IPS DF 6.9 (cell line): Measurements from ENCODE around the gene TMC4.
A peak's percentile ranks its signal among the peaks of the same experiment; 100 is the strongest.
"Not testable (repeated sequence)": the region's sequence is repeated elsewhere in the genome, so short reads cannot be mapped to it uniquely, and the experiment has no call there.

Experiments
- DNase-seq: peaks from one replicate; pipeline ENCODE4 v3.0.0-alpha.2; 2013; ENCODE audit warnings: low read depth, low spot score
- H3K27ac ChIP-seq: one replicate; pipeline ENCODE4 v1.5.1; 2013; ENCODE audit warnings: low read length, control low read depth
- H3K27me3 ChIP-seq: 2 replicates; pipeline ENCODE4 v1.6.1; 2013; ENCODE audit warnings: mild to moderate bottlenecking, low read length; ENCODE audit not compliant: control insufficient read depth, insufficient read depth
- H3K36me3 ChIP-seq: 2 replicates; pipeline ENCODE4 v1.6.1; 2013; ENCODE audit warnings: low read length; ENCODE audit not compliant: control insufficient read depth, insufficient read depth
- H3K4me1 ChIP-seq: 2 replicates; pipeline ENCODE4 v1.6.1; 2013; ENCODE audit warnings: low read length; ENCODE audit not compliant: control insufficient read depth, insufficient read depth
- H3K4me3 ChIP-seq: 2 replicates; pipeline ENCODE4 v1.5.1; 2013; ENCODE audit warnings: mild to moderate bottlenecking, low read length
- H3K9me3 ChIP-seq: 2 replicates; pipeline ENCODE4 v1.6.1; 2013; ENCODE audit warnings: low read length, inconsistent platforms; ENCODE audit not compliant: control insufficient read depth, insufficient read depth
- WGBS: extraction: QIAGEN DNeasy Blood & Tissue Kit; methylation state at CpG from one replicate; pipeline ENCODE4 v1.1.7; 2013; ENCODE audit warnings: mixed read lengths, missing lambda C conversion rate; ENCODE audit not compliant: insufficient read length, insufficient coverage; 5-methylcytosine and 5-hydroxymethylcytosine counted together

Gene TMC4, protein sequence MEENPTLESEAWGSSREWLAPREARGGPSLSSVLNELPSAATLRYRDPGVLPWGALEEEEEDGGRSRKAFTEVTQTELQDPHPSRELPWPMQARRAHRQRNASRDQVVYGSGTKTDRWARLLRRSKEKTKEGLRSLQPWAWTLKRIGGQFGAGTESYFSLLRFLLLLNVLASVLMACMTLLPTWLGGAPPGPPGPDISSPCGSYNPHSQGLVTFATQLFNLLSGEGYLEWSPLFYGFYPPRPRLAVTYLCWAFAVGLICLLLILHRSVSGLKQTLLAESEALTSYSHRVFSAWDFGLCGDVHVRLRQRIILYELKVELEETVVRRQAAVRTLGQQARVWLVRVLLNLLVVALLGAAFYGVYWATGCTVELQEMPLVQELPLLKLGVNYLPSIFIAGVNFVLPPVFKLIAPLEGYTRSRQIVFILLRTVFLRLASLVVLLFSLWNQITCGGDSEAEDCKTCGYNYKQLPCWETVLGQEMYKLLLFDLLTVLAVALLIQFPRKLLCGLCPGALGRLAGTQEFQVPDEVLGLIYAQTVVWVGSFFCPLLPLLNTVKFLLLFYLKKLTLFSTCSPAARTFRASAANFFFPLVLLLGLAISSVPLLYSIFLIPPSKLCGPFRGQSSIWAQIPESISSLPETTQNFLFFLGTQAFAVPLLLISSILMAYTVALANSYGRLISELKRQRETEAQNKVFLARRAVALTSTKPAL

GRCh38 chr19:54172471-54173358 is at the start of gene TMC4:
TSS of gene TMC4 (minus strand) at chr19:54173160. CDS start at chr19:54173117, 43 bp downstream.
- Histone ChIP-seq H3K4me3 (peak within 1 kb of the TSS; percentile 21; the same call in 1 of the 2 replicates), H3K9me3 (no peaks in the 10 kb centered on the region), H3K27ac (no peak within 1 kb of the TSS), H3K36me3 (no peaks in the 10 kb centered on the region; the same call in 1 of the 2 replicates), H3K27me3 (no peaks in the 10 kb centered on the region), H3K4me1 (peaks cover 11% of the 10 kb centered on the region; the same call in 1 of the 2 replicates)
- DNase-seq = no peak
- WGBS = no CpG with 5 or more reads among the region's 13 CpGs

DNA sequence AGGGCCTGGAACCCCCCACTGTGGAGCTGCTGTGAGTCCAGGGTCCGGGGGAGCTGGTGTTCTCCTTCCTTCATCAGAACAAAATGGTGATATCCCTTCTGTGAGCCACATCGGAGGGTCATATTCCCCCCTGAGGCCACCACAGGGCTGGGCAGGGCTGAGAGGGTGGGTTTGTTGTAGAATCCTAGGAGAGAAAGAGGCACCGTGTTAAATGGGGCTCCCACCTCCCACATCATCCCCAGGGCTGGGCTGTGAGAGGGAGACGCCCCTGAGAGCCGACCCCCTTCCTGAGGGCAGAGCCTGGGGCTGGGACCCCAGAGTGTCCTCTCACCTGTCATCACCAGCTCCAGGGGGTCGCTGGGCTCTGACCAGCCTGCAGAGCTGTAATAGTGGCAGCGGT is 49.0 kb upstream of the TMC4 start:
- not testable (repeated sequence) for H3K27me3 ChIP-seq, DNase-seq, H3K9me3 ChIP-seq, H3K4me1 ChIP-seq, H3K27ac ChIP-seq, H3K4me3 ChIP-seq, H3K36me3 ChIP-seq
- no CpG with 5 or more reads among the region's 7 CpGs for WGBS

DNA sequence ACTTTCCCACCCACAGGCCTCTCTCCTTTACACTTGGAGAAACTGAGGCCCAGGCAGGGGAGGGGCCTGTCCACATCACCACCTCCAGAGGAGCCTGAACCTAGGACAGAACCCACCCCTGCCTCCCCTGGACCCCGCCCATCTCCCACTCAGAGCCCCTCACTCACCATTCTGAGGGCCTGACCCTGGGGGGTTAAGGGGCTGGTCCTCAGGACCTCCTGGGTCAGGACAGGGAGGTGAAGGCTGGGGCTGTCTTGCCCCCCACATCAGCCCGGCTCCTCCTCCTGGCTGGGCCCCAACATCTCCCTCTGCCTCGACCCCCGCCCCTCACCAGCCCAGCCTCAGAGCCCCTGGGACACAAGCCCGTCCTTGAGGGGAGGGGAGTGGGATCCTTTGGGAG is 46.7 kb upstream of the TMC4 start:
- H3K4me3 ChIP-seq, H3K27ac ChIP-seq, H3K9me3 ChIP-seq, H3K27me3 ChIP-seq, DNase-seq, H3K36me3 ChIP-seq, H3K4me1 ChIP-seq: not testable (repeated sequence)
- no CpG with 5 or more reads among the region's 5 CpGs for WGBS

GRCh38 chr19:54218960-54219661 is 46.2 kb upstream of the TMC4 start:
- no peak overlapping the region for H3K27ac ChIP-seq
- no peaks in the 10 kb centered on the region for H3K36me3 ChIP-seq
- no peaks in the 10 kb centered on the region for H3K4me1 ChIP-seq
- no CpG with 5 or more reads among the region's 27 CpGs for WGBS
- no peaks in the 10 kb centered on the region for H3K27me3 ChIP-seq
- H3K9me3 ChIP-seq = no peaks in the 10 kb centered on the region
- H3K4me3 ChIP-seq = no peak overlapping the region
- DNase-seq = no peak

- WGBS = no CpG with 5 or more reads among the region's 8 CpGs
- no peaks in the 10 kb centered on the region for H3K27me3 ChIP-seq
- no peak overlapping the region for H3K27ac ChIP-seq
Observed at GRCh38 chr19:54218259-54218658, 45.3 kb upstream of the TMC4 start.

GRCh38 chr19:54217517-54218247 is 44.7 kb upstream of the TMC4 start:
- DNase-seq, H3K27me3 ChIP-seq, H3K27ac ChIP-seq, H3K4me1 ChIP-seq, H3K36me3 ChIP-seq, H3K9me3 ChIP-seq, H3K4me3 ChIP-seq: not testable (repeated sequence)
- no CpG with 5 or more reads among the region's 20 CpGs for whole genome bisulfite sequencing

More at GRCh38 chr19:54218259-54218658, 45.3 kb upstream of the TMC4 start:
- H3K4me3 ChIP-seq = no peak overlapping the region
- no peaks in the 10 kb centered on the region for H3K9me3 ChIP-seq
- no peaks in the 10 kb centered on the region for H3K36me3 ChIP-seq
- H3K4me1 ChIP-seq = no peaks in the 10 kb centered on the region
- DNase-seq = no peak

- no CpG with 5 or more reads among the region's 9 CpGs for WGBS
- no peaks in the 10 kb centered on the region for H3K4me1 ChIP-seq
- no peak overlapping the region for H3K4me3 ChIP-seq
- H3K9me3 ChIP-seq = no peaks in the 10 kb centered on the region
- no peaks in the 10 kb centered on the region for H3K36me3 ChIP-seq
- no peak overlapping the region for H3K27ac ChIP-seq
- no peaks in the 10 kb centered on the region for H3K27me3 ChIP-seq
- no peak for DNase-seq
Observed at GRCh38 chr19:54216869-54217268, 43.9 kb upstream of the TMC4 start.

DNA sequence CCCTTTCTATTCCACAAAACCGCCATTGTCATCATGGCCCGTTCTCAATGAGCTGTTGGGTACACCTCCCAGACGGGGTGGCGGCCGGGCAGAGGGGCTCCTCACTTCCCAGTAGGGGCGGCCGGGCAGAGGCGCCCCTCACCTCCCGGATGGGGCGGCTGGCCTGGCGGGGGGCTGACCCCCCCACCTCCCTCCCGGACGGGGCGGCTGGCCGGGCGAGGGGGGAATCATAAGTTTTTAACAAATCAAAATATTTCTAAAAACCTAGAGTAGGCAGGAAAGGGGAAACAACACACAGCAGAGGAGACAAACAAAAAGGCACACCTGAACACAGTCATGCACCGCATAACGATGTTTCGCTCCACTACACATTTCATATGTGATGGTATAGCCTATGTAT is 41.8 kb upstream of the TMC4 start:
- not testable (repeated sequence) for H3K4me1 ChIP-seq, H3K4me3 ChIP-seq, H3K27me3 ChIP-seq, H3K27ac ChIP-seq, H3K36me3 ChIP-seq, H3K9me3 ChIP-seq, DNase-seq
- WGBS = no CpG with 5 or more reads among the region's 19 CpGs

- H3K27me3 ChIP-seq, H3K4me1 ChIP-seq, DNase-seq, H3K36me3 ChIP-seq, H3K9me3 ChIP-seq, H3K4me3 ChIP-seq, H3K27ac ChIP-seq: not testable (repeated sequence)
- WGBS = no CpG with 5 or more reads among the region's 5 CpGs
Observed at GRCh38 chr19:54214217-54214616, 41.3 kb upstream of the TMC4 start.
